GM19463 (cell line): Measurements from ENCODE around the gene NOP9.

ENCODE experiments used
- ATAC-seq: cut with Tn5 transposase; IDR thresholded peaks from one replicate; pipeline ENCODE4 v1.9.1; 2021; ENCODE audit warnings: mild to moderate bottlenecking, moderate library complexity; ENCODE audit not compliant: unreplicated experiment

The NOP9 gene

GRCh38 chr14:24262821-24263733, 36.6 kb upstream of the NOP9 start, which contains the start of gene TGM1:
Gene TGM1, minus strand, starts transcription at chr14:24263177. Its CDS starts 825 bp downstream, at chr14:24262352.
- no peak for ATAC-seq

- ATAC-seq, result no peak
Measured at GRCh38 chr14:24263848-24264247, 35.8 kb upstream of the NOP9 start.

- ATAC-seq, result no peak
Measured at GRCh38 chr14:24264298-24264697, 35.4 kb upstream of the NOP9 start.

DNA sequence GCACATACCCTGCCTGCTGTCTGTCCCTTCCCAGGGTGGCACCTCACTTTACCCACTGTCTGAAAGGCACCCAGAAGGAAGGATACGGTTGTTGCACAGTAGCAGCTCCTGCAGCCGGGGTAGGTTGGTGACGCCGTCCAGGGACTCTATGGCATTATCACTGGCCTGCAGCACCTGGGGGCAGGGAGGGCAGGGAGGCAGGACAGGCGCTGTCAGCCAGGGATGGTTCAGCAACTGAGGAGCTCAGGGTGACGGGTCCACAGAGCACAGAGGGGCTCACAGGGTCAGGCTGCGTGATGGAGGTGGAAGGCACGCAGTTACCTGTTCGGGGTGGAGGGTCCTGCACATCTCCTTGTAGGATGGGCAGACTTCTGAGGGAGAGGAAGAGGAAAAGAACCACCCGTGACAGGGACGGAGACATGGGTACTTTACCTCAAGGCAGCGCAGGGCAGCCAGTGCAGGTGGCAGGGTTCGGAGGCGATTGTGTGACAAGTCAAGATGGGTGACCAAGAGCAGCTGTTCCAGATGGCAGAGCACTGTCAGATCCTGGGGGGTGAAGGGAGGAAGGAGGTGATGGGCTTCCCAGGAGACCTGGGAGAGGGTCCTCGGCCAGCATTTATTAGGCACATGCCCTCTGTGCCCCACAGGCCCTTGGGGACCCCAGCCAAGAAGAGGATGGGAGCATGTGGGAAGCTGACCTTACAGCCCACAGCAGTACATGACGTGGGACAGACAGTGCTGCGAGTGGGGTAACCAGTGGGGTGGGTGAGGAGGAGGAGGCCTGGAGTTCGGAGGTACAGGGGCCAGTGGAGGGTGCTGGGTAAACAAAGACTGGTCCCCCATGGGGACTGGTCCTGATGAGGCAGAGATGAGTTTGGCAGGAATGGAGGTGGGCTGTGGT, 33.1 kb upstream of the NOP9 start:
- no peak for ATAC-seq

DNA sequence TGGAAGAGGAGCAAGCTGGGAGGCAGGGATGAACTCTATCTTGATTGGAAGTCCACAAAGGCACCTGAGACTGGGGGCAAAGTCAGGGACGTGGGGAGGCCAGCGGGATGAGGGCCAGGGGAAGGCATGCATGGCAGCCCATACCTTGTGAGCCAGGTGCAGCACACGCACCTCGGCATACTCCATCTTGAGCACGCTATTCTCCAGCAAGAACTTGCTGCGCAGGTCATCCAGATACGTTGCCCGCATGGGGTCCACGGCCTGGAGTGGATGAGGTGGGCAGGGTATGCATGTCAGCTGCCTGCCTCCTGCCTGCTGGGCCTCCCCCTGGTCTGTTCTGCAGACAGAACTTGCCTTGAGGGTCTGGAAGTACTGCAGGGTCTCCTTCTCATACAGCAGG, 32.1 kb upstream of the NOP9 start:
- ATAC-seq, result no peak

- no peak for ATAC-seq
Measured at GRCh38 chr14:24268225-24268624, 31.4 kb upstream of the NOP9 start.

- no peak for ATAC-seq
Measured at GRCh38 chr14:24269368-24269767, 30.3 kb upstream of the NOP9 start.

- ATAC-seq, result no peak
Measured at GRCh38 chr14:24269910-24270536, 29.6 kb upstream of the NOP9 start.

GRCh38 chr14:24270537-24271133, 29.0 kb upstream of the NOP9 start:
- no peak for ATAC-seq

DNA sequence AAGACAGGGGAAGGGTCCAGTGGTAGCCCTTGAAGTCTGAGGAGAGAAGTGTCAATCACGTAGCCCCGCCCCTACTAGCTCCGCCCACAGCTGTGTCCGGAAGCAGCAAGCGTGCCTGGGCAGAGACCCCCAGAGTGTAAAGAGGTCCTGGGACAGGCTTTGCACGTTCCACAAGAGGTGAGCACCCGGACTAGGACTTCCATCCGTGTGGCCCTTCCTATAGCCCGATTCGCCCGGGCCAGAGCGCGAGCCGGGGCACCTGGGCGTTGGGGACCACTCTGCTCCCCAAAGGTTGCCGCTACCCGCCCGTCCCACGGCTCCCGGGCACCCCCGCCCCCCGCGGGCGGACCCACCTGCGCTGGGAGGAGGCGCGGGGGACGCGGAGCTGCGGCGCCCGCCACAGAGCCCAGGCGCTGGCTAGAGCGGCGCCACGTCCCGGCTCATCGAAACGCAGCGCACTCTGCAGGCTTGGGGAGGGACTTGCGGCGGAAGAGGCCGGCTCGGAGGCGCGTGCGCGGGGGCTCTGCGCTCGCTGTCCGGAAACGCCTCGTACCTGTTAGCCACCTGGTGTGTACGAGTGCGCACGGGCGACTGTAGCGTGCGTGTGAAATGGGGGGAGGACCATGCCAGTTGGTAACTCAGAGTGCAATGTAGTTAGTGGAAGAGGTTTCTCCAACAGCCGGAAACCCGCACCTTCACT, 28.4 kb upstream of the NOP9 start, which contains the start of gene RABGGTA:
TSS of gene RABGGTA (minus strand) at position 464 of the 700 bp plus-strand sequence. CDS start 482 bp downstream, outside the sequence.
- peak; percentile 83 for ATAC-seq

GRCh38 chr14:24271834-24272263, 27.8 kb upstream of the NOP9 start:
- no peak for ATAC-seq

DNA sequence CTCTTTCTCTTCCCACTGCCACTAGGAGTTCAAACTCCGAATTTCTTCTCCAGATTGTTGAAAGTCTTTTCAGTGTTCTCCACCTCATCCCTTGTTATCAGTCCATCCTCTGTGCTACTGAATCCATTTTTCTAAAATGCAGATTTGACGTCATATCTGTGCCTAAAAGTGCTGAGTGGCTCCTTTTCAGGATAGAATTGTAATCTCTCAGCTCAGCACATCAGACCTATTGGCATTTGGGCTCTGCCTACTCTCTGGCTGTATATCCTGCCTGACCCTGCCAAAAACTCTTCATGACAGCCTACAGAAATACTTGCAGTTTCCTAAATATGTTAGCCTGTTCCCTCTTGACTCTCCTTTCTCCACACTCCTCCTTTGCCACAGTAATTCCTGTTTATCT, 27.2 kb upstream of the NOP9 start:
- no peak for ATAC-seq

GRCh38 chr14:24273422-24273998, 26.1 kb upstream of the NOP9 start:
- no peak for ATAC-seq

DNA sequence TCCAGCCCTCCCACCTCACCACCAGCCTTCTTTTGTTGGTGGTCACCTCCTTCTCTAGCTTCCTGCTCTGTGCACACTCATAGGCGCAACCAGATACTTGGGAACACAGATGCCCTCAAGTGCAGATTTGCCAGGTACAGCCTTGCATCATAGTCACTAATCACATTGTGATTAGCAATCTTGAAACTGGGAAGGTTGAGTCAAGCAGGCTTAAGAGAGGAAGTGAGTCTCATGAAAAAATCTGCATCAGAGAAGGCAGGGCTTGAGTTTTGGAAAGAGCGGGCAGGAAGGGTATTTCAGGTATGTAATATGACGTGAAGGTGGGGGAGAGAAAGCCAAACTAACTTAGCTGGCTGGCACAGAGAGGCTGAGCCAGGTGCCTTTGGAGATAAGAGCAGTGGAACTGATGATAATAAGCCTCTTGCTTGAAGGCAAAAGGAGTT, 25.5 kb upstream of the NOP9 start:
- ATAC-seq, result peak; percentile 39

- ATAC-seq, result no peak
Measured at GRCh38 chr14:24277071-24277470, 22.6 kb upstream of the NOP9 start.

GRCh38 chr14:24277606-24278321, 21.9 kb upstream of the NOP9 start:
- no peak for ATAC-seq

- no peak for ATAC-seq
Measured at GRCh38 chr14:24278424-24278823, 21.2 kb upstream of the NOP9 start.

DNA sequence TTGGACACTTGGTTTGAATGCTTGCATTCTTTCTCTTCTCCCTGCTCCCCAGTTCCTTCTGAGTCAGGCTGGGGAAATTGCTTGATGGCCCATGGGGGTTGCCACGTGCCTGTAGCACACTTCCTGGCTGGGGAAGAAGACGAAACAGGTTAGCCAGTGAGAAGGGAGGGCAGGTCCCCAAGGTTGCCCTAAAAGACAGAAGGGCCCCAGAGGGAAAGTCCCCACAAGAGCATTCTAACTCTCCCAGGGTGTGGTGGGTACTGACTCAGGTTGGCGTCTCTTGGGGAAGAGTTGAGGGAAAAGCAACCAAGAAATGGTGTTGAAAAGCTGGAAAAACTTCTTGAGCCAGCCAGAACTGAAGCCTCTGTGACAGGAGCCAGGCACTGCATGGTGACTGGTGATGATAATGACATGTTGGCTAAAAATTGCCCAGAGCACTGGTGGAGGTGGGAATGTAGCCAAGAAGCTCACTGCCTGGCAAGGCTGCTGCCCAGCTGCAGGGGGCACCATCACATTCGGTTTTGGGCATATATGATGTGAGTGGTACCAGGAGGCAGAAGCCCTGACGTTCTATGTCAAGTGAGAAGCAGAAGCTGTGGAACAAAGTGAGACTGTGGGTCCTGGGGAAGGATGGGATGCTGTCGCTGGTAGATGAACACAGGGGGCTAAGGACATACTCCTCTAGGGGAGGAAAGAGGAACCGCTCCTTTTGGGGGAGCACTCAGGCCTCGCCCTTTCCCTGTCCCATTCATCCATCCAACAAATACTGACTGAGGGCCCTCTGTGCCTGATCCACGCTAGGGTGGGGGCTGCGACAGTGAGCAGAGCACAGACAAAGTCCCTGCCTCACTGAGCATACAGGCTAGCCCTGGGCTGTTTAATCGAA, 20.1 kb upstream of the NOP9 start:
- ATAC-seq, result peak; percentile 79
